Endothelial cell of umbilical vein (primary cell): ENCODE data around the gene BAD. TPM values are rescaled to one million over a fixed set of nuclear protein-coding genes. Genes with fewer than 3 reads are reported as not detected.

Experiments
- BruUV-seq: library from RNA; stranded (reverse); fragments of 400-500 nt; replicated peaks from 2 replicates; lab custom pipeline; 2021; lab: Mats Ljungman, UMichigan
- CTCF ChIA-PET: fragments of 300-600, 350-600 bp; sonication (Branson Sonifier 250); formaldehyde crosslinking; loops from one replicate; lab custom pipeline; 2021; ENCODE audit warnings: antibody characterized with exemption, inconsistent platforms; lab: Charles Lee
- POLR2A ChIA-PET: fragments of 300-600, 350-600 bp; sonication (Branson Sonifier 250); formaldehyde crosslinking; loops from one replicate; lab custom pipeline; 2021; ENCODE audit warnings: antibody characterized with exemption, inconsistent platforms; lab: Charles Lee
- DNase-seq: peaks from one replicate; pipeline ENCODE4 v3.0.0-alpha.2; 2011; ENCODE audit warnings: low read depth, low spot score
- FAIRE-seq: peaks from 2 replicates; lab custom pipeline; 2011; peaks lifted over from hg19 to GRCh38; lab: Jason Lieb, UNC
- H2AFZ ChIP-seq: 2 replicates; pipeline ENCODE4 v1.6.0; 2012; ENCODE audit warnings: low read depth, low read length, control low read depth, inconsistent platforms
- H3K27ac ChIP-seq: 2 replicates; pipeline ENCODE4 v1.5.1; 2011; ENCODE audit warnings: low read depth, mild to moderate bottlenecking, control low read depth, low read length, moderate library complexity; ENCODE audit not compliant: insufficient read depth
- H3K27me3 ChIP-seq, 2 experiments: 2 replicates each; pipeline versions ENCODE4 v1.6.0 to v1.6.1; 2011; ENCODE audit warnings: low read length in 2 of 2, mixed read lengths in 1 of 2; ENCODE audit not compliant: control insufficient read depth in 2 of 2, insufficient read depth in 2 of 2
- H3K36me3 ChIP-seq, 2 experiments: 2 replicates in 1 of 2; 3 replicates in 1 of 2; pipeline ENCODE4 v1.5.1; 2011; ENCODE audit warnings: low read length in 2 of 2, mild to moderate bottlenecking in 1 of 2, moderate library complexity in 1 of 2; ENCODE audit not compliant: control insufficient read depth in 2 of 2, insufficient read depth in 2 of 2; ENCODE audit errors: extremely low read depth in 1 of 2
- H3K4me1 ChIP-seq: 3 replicates; pipeline ENCODE4 v1.5.1; 2011; ENCODE audit warnings: mild to moderate bottlenecking, low read length; ENCODE audit not compliant: control insufficient read depth, insufficient read depth; ENCODE audit errors: extremely low read depth
- H3K4me2 ChIP-seq: 2 replicates; pipeline ENCODE4 v1.6.1; 2011; ENCODE audit warnings: low read length, control low read depth, mixed read lengths; ENCODE audit not compliant: insufficient read depth
- H3K4me3 ChIP-seq, 3 experiments: fragments of 200-600 bp in 1 of 3; sonication (generic), shearing (Covaris generic) in 1 of 3; replicated peaks in 1 of 3; 2 replicates each; pipeline ENCODE4 v1.5.1; 2011 to 2016; ENCODE audit warnings: control low read depth in 3 of 3, low read length in 3 of 3, mild to moderate bottlenecking in 2 of 3, inconsistent platforms in 1 of 3, low read depth in 1 of 3, moderate library complexity in 1 of 3; ENCODE audit not compliant: insufficient read depth in 1 of 3
- H3K79me2 ChIP-seq: 2 replicates; pipeline ENCODE4 v1.6.0; 2012; ENCODE audit warnings: low read length, inconsistent platforms; ENCODE audit not compliant: control insufficient read depth, insufficient read depth
- H3K9ac ChIP-seq: replicated peaks from 2 replicates; pipeline ENCODE3; 2011; ENCODE audit warnings: low read length, control low read depth; ENCODE audit not compliant: insufficient read depth; ENCODE audit errors: extremely low read depth
- H3K9me1 ChIP-seq: replicated peaks from 3 replicates; pipeline ENCODE4 v1.6.0; 2011; ENCODE audit warnings: mild to moderate bottlenecking, low read length; ENCODE audit not compliant: control insufficient read depth, insufficient read depth; ENCODE audit errors: extremely low read depth
- H3K9me3 ChIP-seq: replicated peaks from 2 replicates; pipeline ENCODE4 v1.5.1; 2012; ENCODE audit warnings: low read length, inconsistent platforms; ENCODE audit not compliant: control insufficient read depth, insufficient read depth
- H4K20me1 ChIP-seq: replicated peaks from 2 replicates; pipeline ENCODE3; 2011; ENCODE audit warnings: mild to moderate bottlenecking, low read length; ENCODE audit not compliant: control insufficient read depth, insufficient read depth; ENCODE audit errors: extremely low read depth
- CTCF ChIP-seq, 2 donors: IDR thresholded peaks; 1 replicate in 1 of 2; 2 replicates in 1 of 2; pipeline ENCODE4 v1.5.1; 2011; ENCODE audit warnings: low read length in 2 of 2, mild to moderate bottlenecking in 2 of 2, moderate library complexity in 2 of 2, control low read depth in 1 of 2, inconsistent platforms in 1 of 2, low read depth in 1 of 2; ENCODE audit not compliant: insufficient read depth in 1 of 2; ENCODE audit errors: extremely low read depth in 1 of 2
- EZH2 ChIP-seq: IDR thresholded peaks from 2 replicates; pipeline ENCODE4 v1.6.1; 2012; ENCODE audit warnings: borderline replicate concordance, low read depth, mild to moderate bottlenecking, moderate library complexity, low read length, inconsistent platforms; ENCODE audit not compliant: severe bottlenecking
- FOS ChIP-seq: IDR thresholded peaks from 2 replicates; pipeline ENCODE4 v1.6.1; 2011; ENCODE audit warnings: mild to moderate bottlenecking, low read length, moderate library complexity, borderline replicate concordance; ENCODE audit not compliant: insufficient read depth
- GATA2 ChIP-seq: IDR thresholded peaks from 2 replicates; pipeline ENCODE4 v1.7.0; 2011; ENCODE audit warnings: low read depth, mild to moderate bottlenecking, moderate library complexity, mixed read lengths, low read length; ENCODE audit not compliant: insufficient read length, insufficient read depth
- JUN ChIP-seq: IDR thresholded peaks from 2 replicates; pipeline ENCODE4 v1.6.1; 2011; ENCODE audit warnings: borderline replicate concordance, low read depth; ENCODE audit not compliant: insufficient read length, insufficient read depth
- MAX ChIP-seq: IDR thresholded peaks from 2 replicates; pipeline ENCODE4 v1.6.1; 2011; ENCODE audit not compliant: insufficient read depth, insufficient read length
- MYC ChIP-seq: IDR thresholded peaks from one replicate; pipeline ENCODE4 v1.6.1; 2011; ENCODE audit warnings: mild to moderate bottlenecking, low read depth, low read length
- POLR2A ChIP-seq: IDR thresholded peaks from 2 replicates; pipeline ENCODE4 v1.6.1; 2012; ENCODE audit warnings: low read depth, mild to moderate bottlenecking, control low read depth, low read length
- POLR2AphosphoS5 ChIP-seq: IDR thresholded peaks from 2 replicates; pipeline ENCODE4 v1.6.1; 2012; ENCODE audit warnings: low read depth, mild to moderate bottlenecking, control low read depth, low read length, moderate library complexity; ENCODE audit not compliant: insufficient read depth
- dilution Hi-C: fragments of 300-500 bp; cut with MboI; formaldehyde crosslinking; loops from one replicate; pipeline ENCODE4 v1.15.0; 2019; ENCODE audit warnings: low sequenced_read_pairs; ENCODE audit not compliant: extremely low pct_ligation_motif_present
- intact Hi-C: fragments of 100-400 bp; cut with micrococcal nuclease; formaldehyde crosslinking; loops from one replicate; pipeline ENCODE4 v1.10.0; 2022
- polyA plus RNA-seq, 4 experiments: library from polyadenylated mRNA; depleted of rRNA in 3 of 4; stranded (reverse) in 3 of 4; unstranded in 1 of 4; fragments of >200 nt; gene quantifications; 2 replicates each; pipeline versions ENCODE4 v1.2.1 to v1.2.3, GENCODE V29; 2011 to 2012; ENCODE audit warnings: missing spikeins in 1 of 4
- total RNA-seq: library from RNA; stranded (reverse); gene quantifications from 2 replicates; pipeline ENCODE4 v1.2.3, GENCODE V29; 2021

Gene BAD
- total and polyA plus RNA-seq, 2 donors (not counting 3 experiments of a cell fraction or from before 2014, with no cell fraction given): 65.3 to 88.0 TPM

- FAIRE-seq: no peak
- peaks cover 10% of the 10 kb centered on the region for H3K79me2 ChIP-seq
- no peaks in the 10 kb centered on the region for H4K20me1 ChIP-seq
- dilution Hi-C loops: no loop called here
- H3K9me3 ChIP-seq: no peaks in the 10 kb centered on the region
- no peaks in the 10 kb centered on the region for H3K36me3 ChIP-seq
- no peak overlapping the region for H3K4me3 ChIP-seq
- H3K27ac ChIP-seq: no peak overlapping the region
- no TSS peak for BruUV-seq
- no peak overlapping the region for H3K9ac ChIP-seq
- H2AFZ ChIP-seq: no peak overlapping the region
- intact Hi-C loops: loop anchor here (2.0 to 5.0 kb wide), 2 partner anchors 19 to 466 kb away; partner anchors contain the start of genes BAD, GPR137 and MARK2
- H3K4me2 ChIP-seq: no peak overlapping the region
- no peak for DNase-seq
- H3K27me3 ChIP-seq: peaks cover 5 to 23% of the 10 kb centered on the region in 2 experiments
- POLR2A ChIA-PET: interaction anchor here (0.9 to 1.1 kb wide), 2 partner anchors 14 to 58 kb away, joined by 3 to 5 read pairs; partner anchors contain the start of genes PRDX5 and TRMT112
- CTCF ChIA-PET: interaction anchor here (0.7 to 6.7 kb wide), 27 partner anchors 8 to 1656 kb away, joined by 3 to 413 read pairs (median 8); partner anchors contain the start of genes BAD, FERMT3, FKBP2 and KCNK4
- TF ChIP-seq GATA2 (no peak), CTCF (IDR thresholded peaks at IDR 0.05; ENCODE audit: extremely low read depth in 1 of 2, insufficient read depth in 1 of 2, low read depth in 1 of 2, low read length in 2 of 2) (no peak), POLR2A (no peak), FOS (no peak), JUN (no peak), MYC (no peak), MAX (no peak), EZH2 (no peak), POLR2AphosphoS5 (no peak)
- peaks cover 23% of the 10 kb centered on the region for H3K4me1 ChIP-seq
- no peaks in the 10 kb centered on the region for H3K9me1 ChIP-seq
Measured at GRCh38 chr11:64303109-64304031, 18.9 kb upstream of the BAD start.
